Erythroblast (primary cell): ENCODE results near the gene SOX30.

ENCODE experiments used
- DNase-seq, 2 experiments: peaks; one replicate each; lab custom pipeline; 2025; lab: John Stamatoyannopoulos, UW
- GATA1 ChIP-seq: IDR thresholded peaks from 2 replicates; pipeline ENCODE4 v1.6.1; 2011; ENCODE audit warnings: low read depth, mild to moderate bottlenecking, control low read depth, low read length, moderate library complexity
- POLR2A ChIP-seq: IDR thresholded peaks from 2 replicates; pipeline ENCODE4 v1.6.1; 2011; ENCODE audit warnings: mild to moderate bottlenecking, low read length

SOX30 gene

DNA sequence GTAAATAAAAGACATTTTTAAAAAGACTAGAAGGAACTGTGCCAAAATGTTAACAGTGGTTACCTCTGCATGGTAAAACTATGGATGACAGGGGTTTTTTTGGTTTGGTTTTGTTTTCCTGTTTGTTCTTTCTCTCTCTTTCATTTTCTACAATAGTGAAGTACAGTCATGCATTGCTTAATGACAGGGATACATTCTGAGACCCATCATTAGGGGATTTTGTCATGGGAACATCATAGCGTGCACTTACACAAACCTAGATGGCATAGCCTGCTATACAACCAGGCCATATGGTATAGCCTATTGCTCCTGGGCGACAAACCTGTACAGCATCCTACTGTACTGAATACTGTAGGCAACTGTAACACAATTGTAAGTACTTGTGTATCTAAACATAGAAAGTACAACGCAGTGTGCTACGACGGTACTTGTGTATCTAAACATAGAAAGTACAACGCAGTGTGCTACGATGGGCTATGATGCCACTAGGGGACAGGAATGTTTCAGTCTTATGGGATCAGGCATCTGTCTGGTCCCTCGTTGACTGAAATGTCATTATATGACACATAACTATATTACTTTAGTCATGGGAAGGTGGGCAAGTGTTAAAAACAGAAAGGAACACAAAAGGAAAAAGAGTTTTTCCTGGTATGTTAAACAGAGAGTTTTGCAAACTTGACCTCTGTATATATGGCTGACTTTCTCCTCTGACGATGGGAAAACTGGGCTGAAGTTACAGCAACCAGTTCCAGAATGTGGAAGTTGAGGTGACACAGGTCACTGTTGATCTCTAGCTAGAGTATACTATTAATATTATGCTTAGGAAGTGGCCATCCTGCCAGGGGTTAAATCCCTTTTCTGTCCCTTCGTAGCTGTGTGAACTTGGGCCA is 69.3 kb downstream of the SOX30 start:
- no peak for DNase-seq
- TF ChIP-seq POLR2A (no peak), GATA1 (no peak)

DNA sequence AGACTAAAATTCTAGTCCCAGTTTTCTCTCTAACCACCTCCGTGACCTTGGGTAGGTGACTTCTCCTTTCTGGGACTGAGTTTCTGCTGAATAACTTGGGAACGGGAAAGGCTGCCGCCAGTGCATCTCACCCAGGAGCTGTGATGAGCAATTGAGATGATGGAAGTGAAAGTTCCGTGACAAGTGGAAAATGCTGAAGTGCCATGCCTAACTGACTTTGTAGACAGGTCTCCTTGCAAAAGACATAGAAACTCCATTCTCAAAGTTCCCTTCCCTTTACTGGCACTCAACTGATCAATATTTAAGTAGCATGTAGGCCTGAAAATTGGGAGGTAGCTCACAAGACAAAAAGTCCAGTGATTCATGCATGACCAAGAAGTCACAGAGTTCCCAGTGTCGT is 70.3 kb downstream of the SOX30 start:
- no peak for TF ChIP-seq POLR2A
- no peak for TF ChIP-seq GATA1
- no peak for DNase-seq

DNA sequence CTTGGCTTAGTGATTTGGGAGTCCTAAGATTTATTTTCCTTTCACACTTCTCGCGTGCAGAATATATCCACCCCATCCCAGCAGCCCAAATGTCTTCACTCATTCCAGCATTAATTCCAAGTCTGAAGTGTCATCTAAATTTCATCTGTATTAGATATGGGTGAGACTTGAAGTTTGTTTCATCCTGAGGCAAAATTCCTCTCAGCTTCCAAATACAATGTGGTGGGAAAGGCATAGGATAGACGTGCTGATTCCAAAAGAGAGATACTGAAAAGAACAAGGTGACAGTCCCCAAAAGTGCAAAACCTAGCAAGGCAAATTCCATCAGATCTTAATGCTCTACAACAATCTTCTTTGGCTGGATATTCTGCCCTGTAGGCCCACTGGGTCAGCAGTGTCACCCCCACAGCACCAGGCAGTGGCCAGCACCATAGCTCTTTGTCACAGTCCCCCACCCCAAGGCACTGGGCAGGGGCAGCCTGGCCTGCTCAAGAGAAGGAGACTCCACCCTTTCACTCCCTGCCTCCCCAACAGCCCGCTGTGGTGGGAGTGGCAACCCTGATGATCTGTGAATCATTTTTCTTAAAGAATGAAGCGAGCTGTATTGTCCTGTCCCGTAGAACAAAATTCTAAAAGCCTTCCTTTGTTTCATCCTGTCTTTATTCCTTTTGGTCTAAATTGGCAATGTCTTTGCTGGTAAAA is 74.0 kb downstream of the SOX30 start:
- no peak for DNase-seq
- TF ChIP-seq POLR2A (no peak), GATA1 (no peak)

DNA sequence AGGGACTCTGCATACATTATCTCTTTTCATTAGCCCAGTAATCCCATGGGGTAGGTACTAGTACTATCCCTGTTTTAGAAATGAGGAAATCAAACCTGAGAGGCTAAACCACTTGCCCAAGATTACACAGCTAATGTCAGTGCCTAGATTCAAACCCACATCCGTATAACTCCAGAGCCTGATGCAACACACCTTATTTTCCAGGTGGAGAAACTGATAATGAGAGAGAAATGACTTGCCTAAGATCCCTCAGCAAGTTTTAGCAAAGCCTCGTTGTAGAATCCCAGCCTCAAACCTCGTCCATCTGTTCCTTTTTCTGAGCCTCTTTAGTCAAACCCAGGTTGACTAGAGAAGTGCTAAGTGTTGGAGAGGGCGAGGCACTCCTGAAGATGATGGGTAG is 75.6 kb downstream of the SOX30 start:
- TF ChIP-seq POLR2A (no peak), GATA1 (no peak)
- DNase-seq, result no peak
